ENCODE measurements around the gene TNNC1.

TNNC1 gene

DNA sequence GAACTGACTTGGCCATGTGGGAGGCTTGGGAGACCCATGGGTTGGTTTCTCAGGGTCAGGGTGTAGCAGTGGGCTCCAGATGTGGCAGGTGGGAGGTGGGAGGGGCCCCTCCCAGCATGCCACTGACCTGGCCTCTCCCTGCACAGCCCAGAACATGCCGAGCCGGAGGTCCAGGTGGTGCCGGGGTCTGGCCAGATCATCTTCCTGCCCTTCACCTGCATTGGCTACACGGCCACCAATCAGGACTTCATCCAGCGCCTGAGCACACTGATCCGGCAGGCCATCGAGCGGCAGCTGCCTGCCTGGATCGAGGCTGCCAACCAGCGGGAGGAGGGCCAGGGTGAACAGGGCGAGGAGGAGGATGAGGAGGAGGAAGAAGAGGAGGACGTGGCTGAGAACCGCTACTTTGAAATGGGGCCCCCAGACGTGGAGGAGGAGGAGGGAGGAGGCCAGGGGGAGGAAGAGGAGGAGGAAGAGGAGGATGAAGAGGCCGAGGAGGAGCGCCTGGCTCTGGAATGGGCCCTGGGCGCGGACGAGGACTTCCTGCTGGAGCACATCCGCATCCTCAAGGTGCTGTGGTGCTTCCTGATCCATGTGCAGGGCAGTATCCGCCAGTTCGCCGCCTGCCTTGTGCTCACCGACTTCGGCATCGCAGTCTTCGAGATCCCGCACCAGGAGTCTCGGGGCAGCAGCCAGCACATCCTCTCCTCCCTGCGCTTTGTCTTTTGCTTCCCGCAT is 33.4 kb upstream of the TNNC1 start:
- no peak for ATAC-seq
- no peak for TF ChIP-seq PATZ1 (CRISPR knock-in tag; IDR thresholded peaks at IDR 0.05; ENCODE audit: borderline replicate concordance)

GRCh38 chr3:52484680-52485461 is 31.0 kb upstream of the TNNC1 start:
- ATAC-seq: no peak
- TF ChIP-seq ZFP30 (CRISPR knock-in tag; IDR thresholded peaks at IDR 0.05): no peak
- no peak for TF ChIP-seq CSRNP3 (CRISPR knock-in tag; IDR thresholded peaks at IDR 0.05)
- no peak for TF ChIP-seq ARNTL (CRISPR knock-in tag; IDR thresholded peaks at IDR 0.05; ENCODE audit: borderline replicate concordance, low read depth)
- TF ChIP-seq ESRRG (CRISPR knock-in tag; IDR thresholded peaks at IDR 0.05): no peak
- TF ChIP-seq PATZ1 (CRISPR knock-in tag; IDR thresholded peaks at IDR 0.05; ENCODE audit: borderline replicate concordance): no peak
- no peak for TF ChIP-seq POU6F1 (CRISPR knock-in tag; IDR thresholded peaks at IDR 0.05; ENCODE audit: borderline replicate concordance, low read depth)
- TF ChIP-seq ISL1 (CRISPR knock-in tag; IDR thresholded peaks at IDR 0.05): no peak
- no peak for TF ChIP-seq PPARA (CRISPR knock-in tag; IDR thresholded peaks at IDR 0.05; ENCODE audit: borderline replicate concordance)
- TF ChIP-seq ZNF8 (CRISPR knock-in tag; IDR thresholded peaks at IDR 0.05): no peak
- no peak for TF ChIP-seq BACH2 (CRISPR knock-in tag; IDR thresholded peaks at IDR 0.05; ENCODE audit: borderline replicate concordance)
- no peak for TF ChIP-seq CSDC2 (CRISPR knock-in tag; IDR thresholded peaks at IDR 0.05)
- TF ChIP-seq ZNF565 (CRISPR knock-in tag; conservative IDR thresholded peaks at IDR 0.05; ENCODE audit: low read depth): no peak
- no peak for TF ChIP-seq ZC3H10 (CRISPR knock-in tag; IDR thresholded peaks at IDR 0.05)
- TF ChIP-seq, protein P1, sequence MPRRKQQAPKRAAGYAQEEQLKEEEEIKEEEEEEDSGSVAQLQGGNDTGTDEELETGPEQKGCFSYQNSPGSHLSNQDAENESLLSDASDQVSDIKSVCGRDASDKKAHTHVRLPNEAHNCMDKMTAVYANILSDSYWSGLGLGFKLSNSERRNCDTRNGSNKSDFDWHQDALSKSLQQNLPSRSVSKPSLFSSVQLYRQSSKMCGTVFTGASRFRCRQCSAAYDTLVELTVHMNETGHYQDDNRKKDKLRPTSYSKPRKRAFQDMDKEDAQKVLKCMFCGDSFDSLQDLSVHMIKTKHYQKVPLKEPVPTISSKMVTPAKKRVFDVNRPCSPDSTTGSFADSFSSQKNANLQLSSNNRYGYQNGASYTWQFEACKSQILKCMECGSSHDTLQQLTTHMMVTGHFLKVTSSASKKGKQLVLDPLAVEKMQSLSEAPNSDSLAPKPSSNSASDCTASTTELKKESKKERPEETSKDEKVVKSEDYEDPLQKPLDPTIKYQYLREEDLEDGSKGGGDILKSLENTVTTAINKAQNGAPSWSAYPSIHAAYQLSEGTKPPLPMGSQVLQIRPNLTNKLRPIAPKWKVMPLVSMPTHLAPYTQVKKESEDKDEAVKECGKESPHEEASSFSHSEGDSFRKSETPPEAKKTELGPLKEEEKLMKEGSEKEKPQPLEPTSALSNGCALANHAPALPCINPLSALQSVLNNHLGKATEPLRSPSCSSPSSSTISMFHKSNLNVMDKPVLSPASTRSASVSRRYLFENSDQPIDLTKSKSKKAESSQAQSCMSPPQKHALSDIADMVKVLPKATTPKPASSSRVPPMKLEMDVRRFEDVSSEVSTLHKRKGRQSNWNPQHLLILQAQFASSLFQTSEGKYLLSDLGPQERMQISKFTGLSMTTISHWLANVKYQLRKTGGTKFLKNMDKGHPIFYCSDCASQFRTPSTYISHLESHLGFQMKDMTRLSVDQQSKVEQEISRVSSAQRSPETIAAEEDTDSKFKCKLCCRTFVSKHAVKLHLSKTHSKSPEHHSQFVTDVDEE (CRISPR knock-in tag; IDR thresholded peaks at IDR 0.05): no peak
- no peak for TF ChIP-seq TCF4 (CRISPR knock-in tag; IDR thresholded peaks at IDR 0.05; ENCODE audit: borderline replicate concordance)
- TF ChIP-seq GLIS3 (CRISPR knock-in tag; IDR thresholded peaks at IDR 0.05): no peak
- TF ChIP-seq TOX (CRISPR knock-in tag; IDR thresholded peaks at IDR 0.05; ENCODE audit: borderline replicate concordance): no peak
- TF ChIP-seq ZFP3 (CRISPR knock-in tag; IDR thresholded peaks at IDR 0.05): no peak
- TF ChIP-seq CREB5 (CRISPR knock-in tag; IDR thresholded peaks at IDR 0.05; ENCODE audit: low read depth): no peak
